ENCODE measurements around the gene HLA-F.

Gene HLA-F

GRCh38 chr6:29729774-29730328 lies 6.6 kb downstream of the HLA-F start:
- no peak overlapping the region for H3K4me3 ChIP-seq (ENCODE audit: low read depth, low read length)
- TF ChIP-seq, protein P1, sequence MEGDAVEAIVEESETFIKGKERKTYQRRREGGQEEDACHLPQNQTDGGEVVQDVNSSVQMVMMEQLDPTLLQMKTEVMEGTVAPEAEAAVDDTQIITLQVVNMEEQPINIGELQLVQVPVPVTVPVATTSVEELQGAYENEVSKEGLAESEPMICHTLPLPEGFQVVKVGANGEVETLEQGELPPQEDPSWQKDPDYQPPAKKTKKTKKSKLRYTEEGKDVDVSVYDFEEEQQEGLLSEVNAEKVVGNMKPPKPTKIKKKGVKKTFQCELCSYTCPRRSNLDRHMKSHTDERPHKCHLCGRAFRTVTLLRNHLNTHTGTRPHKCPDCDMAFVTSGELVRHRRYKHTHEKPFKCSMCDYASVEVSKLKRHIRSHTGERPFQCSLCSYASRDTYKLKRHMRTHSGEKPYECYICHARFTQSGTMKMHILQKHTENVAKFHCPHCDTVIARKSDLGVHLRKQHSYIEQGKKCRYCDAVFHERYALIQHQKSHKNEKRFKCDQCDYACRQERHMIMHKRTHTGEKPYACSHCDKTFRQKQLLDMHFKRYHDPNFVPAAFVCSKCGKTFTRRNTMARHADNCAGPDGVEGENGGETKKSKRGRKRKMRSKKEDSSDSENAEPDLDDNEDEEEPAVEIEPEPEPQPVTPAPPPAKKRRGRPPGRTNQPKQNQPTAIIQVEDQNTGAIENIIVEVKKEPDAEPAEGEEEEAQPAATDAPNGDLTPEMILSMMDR (IDR thresholded peaks at IDR 0.05; ENCODE audit: borderline replicate concordance, insufficient read depth, low read depth, low read length) = no peak

DNA sequence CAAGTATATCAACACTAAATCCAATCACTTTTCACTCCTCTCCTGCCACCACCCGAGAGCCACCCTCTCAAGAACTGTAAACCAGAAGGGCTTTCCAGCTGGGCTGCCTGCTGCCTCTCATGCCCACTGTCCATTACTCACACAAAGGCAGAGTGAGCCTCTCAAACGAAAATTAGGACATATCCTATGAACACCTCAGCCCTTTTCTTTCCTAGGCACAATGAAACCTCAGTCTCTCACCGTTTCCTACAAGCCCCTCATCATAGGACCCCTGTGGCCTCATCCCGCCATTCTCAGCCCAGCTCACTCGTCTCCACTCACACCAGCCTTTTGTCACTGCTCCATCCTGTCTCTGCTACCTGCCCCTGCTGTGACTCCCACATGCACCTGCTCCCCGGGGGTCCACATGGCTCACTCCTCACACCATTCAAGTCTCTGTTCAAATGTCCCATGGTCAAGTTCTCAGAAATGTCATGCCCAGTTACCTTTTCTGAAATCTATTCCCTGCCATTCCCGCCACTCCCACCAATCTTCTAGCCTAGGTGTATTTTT lies 7.4 kb downstream of the HLA-F start:
- TF ChIP-seq, protein P1 (IDR thresholded peaks at IDR 0.05; ENCODE audit: borderline replicate concordance, insufficient read depth, low read depth, low read length) = no peak
- H3K4me3 ChIP-seq (ENCODE audit: low read depth, low read length) = no peak overlapping the region

- TF ChIP-seq, protein P1 (IDR thresholded peaks at IDR 0.05; ENCODE audit: borderline replicate concordance, insufficient read depth, low read depth, low read length) = no peak
- H3K4me3 ChIP-seq (ENCODE audit: low read depth, low read length) = no peak overlapping the region
Observed at GRCh38 chr6:29731281-29731680, 8.0 kb downstream of the HLA-F start.

DNA sequence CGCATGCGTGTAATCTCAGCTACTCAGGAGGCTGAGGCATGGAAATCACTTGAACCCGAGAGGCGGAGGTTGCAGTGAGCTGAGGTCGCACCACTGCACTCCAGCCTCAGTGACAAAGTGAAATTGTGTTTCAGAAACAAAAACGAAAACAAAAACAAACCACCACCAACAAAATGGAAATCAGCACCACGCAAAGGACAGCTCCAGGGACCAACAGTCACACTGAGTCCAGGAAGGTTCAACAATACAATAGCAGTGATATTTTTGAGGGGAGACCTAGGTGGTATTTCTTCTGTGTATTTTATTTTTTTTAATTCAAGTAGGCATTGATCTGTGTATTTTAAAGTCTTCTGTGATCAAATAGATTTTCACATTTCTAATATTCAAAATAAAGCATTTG lies 9.8 kb downstream of the HLA-F start:
- no peak overlapping the region for H3K4me3 ChIP-seq (ENCODE audit: low read depth, low read length)
- TF ChIP-seq, protein P1 (IDR thresholded peaks at IDR 0.05; ENCODE audit: borderline replicate concordance, insufficient read depth, low read depth, low read length) = no peak

DNA sequence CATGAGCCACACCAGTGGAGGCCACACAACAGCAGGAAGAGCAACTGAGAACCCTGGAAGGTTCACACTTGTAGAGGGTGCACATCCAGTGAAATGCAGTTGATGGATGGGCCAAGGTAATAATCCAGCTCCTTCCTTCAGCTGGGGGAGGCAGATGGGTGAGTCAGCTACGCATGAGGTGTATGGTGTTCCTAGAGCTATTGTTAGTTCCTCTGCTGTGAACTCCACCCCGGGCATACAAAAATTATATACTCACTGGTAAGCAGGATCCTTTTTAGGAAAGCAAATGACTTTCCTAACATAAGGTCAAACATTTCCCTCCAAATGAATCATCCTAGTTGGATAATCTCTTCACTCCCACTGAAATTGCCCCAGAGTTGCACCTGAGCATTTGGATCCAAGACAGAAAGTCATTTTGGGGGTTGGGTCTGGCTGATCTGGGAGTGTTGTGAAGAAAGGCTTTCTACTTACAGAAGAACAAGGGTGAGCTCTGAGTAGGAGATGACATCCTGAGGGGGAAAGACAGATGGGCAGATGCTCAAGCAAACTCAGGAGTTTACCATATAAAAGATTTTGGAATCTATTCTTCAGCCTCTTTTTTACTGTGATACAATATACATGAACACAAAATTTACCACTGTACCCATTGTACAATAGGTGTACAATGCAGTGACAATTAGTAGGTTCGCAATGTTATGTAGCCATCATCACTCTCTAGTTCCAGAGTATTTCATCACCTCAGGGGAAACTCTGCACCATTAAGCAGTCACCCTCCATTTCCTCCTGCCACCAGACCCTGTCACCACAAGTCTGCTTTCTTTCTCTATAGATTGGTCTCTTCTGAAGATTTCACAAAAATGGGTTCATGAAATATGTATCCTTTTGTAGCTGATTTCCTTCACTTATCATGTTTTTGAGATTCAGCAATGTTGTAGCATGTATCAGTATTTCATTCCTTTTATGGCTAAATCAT lies 11.1 kb downstream of the HLA-F start:
- TF ChIP-seq, protein P1 (IDR thresholded peaks at IDR 0.05; ENCODE audit: borderline replicate concordance, insufficient read depth, low read depth, low read length) = no peak
- H3K4me3 ChIP-seq (ENCODE audit: low read depth, low read length) = no peak overlapping the region

DNA sequence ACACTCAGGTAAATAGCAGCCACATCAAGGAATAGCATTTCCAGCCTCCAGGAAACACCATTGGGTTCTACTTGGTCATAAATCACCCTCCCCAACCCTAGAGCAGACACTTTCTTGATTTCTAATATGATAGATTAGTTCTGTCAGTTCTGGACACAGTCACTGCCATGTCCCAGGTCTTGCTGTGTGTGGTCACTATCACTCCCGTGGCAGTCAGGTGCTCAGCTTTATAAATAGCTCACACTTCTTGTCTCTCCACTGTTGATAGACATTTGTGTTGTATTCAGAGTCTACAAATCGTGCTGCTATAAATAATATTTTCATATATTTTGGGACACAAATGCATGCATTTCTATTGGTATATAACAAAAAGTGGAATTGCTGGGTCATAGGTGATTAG lies 13.3 kb downstream of the HLA-F start:
- TF ChIP-seq, protein P1 (IDR thresholded peaks at IDR 0.05; ENCODE audit: borderline replicate concordance, insufficient read depth, low read depth, low read length) = no peak
- no peak overlapping the region for H3K4me3 ChIP-seq (ENCODE audit: low read depth, low read length)
